K562 (cell line): ENCODE data around the gene DCAF11. TPM values are rescaled to one million over a fixed set of nuclear protein-coding genes. Genes with fewer than 3 reads are reported as not detected.

Experiments
- ASH1L ChIP-seq: fragments of 450-650 bp; IDR thresholded peaks from 2 replicates; pipeline ENCODE4 v1.6.1; 2018; ENCODE audit warnings: borderline replicate concordance, mild to moderate bottlenecking, low read depth; ENCODE audit not compliant: partially characterized antibody
- CBX5 ChIP-seq: IDR thresholded peaks from 2 replicates; pipeline ENCODE4 v1.6.1; 2014; ENCODE audit warnings: low read depth, borderline replicate concordance
- DMBX1 ChIP-seq: fragments of 250-450 bp; sonication (Bioruptor Pico); IDR thresholded peaks from 2 replicates; pipeline ENCODE4 v1.8.0; 2022; ENCODE audit warnings: inconsistent platforms, mild to moderate bottlenecking, moderate library complexity, borderline replicate concordance
- FOXP1 ChIP-seq: sonication (generic); formaldehyde crosslinking; IDR thresholded peaks from 2 replicates; pipeline ENCODE4 v1.8.0; 2022; ENCODE audit warnings: mild to moderate bottlenecking, missing genetic modification reagents
- GTF2F1 ChIP-seq: IDR thresholded peaks from 2 replicates; pipeline ENCODE4 v1.6.1; 2011; ENCODE audit warnings: low read depth, low read length, improper control_type of control experiment
- HDAC3 ChIP-seq: fragments of 450-650 bp; IDR thresholded peaks from 2 replicates; pipeline ENCODE4 v1.6.1; 2018; ENCODE audit warnings: borderline replicate concordance, mild to moderate bottlenecking, moderate library complexity; ENCODE audit not compliant: partially characterized antibody
- HDAC6 ChIP-seq: IDR thresholded peaks from 2 replicates; pipeline ENCODE4 v1.6.1; 2012; ENCODE audit warnings: low read depth, mild to moderate bottlenecking, control low read depth, inconsistent platforms, low read length, moderate library complexity
- HMG20B ChIP-seq: fragments of 250-450 bp; sonication (Bioruptor Pico); IDR thresholded peaks from 2 replicates; pipeline ENCODE4 v1.5.0; 2021; ENCODE audit warnings: mild to moderate bottlenecking
- HSF4 ChIP-seq: fragments of 250-450 bp; sonication (Bioruptor Pico); IDR thresholded peaks from 2 replicates; pipeline ENCODE4 v2.1.2; 2022; ENCODE audit warnings: mild to moderate bottlenecking, moderate library complexity, borderline replicate concordance
- MCM3 ChIP-seq: fragments of 450-650 bp; IDR thresholded peaks from 2 replicates; pipeline ENCODE4 v1.6.1; 2016
- MTA2 ChIP-seq: fragments of 450-650 bp; IDR thresholded peaks from 2 replicates; pipeline ENCODE4 v1.6.1; 2016; ENCODE audit warnings: low read depth
- NEUROD1 ChIP-seq: fragments of 150-350 bp; IDR thresholded peaks from 2 replicates; pipeline ENCODE4 v1.6.1; 2014; ENCODE audit warnings: borderline replicate concordance, low read length, low read depth; ENCODE audit not compliant: partially characterized antibody
- NR3C1 ChIP-seq: sonication (generic); formaldehyde crosslinking; IDR thresholded peaks from 2 replicates; pipeline ENCODE4 v1.8.1; 2022; ENCODE audit warnings: missing genetic modification reagents
- POLR2B ChIP-seq: fragments of 450-650 bp; IDR thresholded peaks from 2 replicates; pipeline ENCODE4 v1.6.1; 2018; ENCODE audit warnings: low read depth; ENCODE audit not compliant: partially characterized antibody
- RBM22 ChIP-seq: fragments of 200-400 bp; formaldehyde crosslinking; IDR thresholded peaks from 2 replicates; pipeline ENCODE4 v1.6.1; 2018; ENCODE audit warnings: low read length, low read depth; ENCODE audit not compliant: poor library complexity, severe bottlenecking
- SNRNP70 ChIP-seq: fragments of 200-400 bp; formaldehyde crosslinking; optimal IDR thresholded peaks from 2 replicates; pipeline ENCODE3; 2017; ENCODE audit warnings: low read depth, low read length
- TAF1 ChIP-seq: IDR thresholded peaks from 2 replicates; pipeline ENCODE4 v1.6.1; 2011; ENCODE audit warnings: mild to moderate bottlenecking, low read length, moderate library complexity; ENCODE audit not compliant: insufficient read depth, control insufficient read depth, severe bottlenecking; ENCODE audit errors: extremely low read depth
- TAF9B ChIP-seq: fragments of 450-650 bp; IDR thresholded peaks from 2 replicates; pipeline ENCODE4 v1.6.1; 2018; ENCODE audit warnings: mild to moderate bottlenecking; ENCODE audit not compliant: partially characterized antibody
- TGIF2 ChIP-seq: sonication (generic); formaldehyde crosslinking; IDR thresholded peaks from 2 replicates; pipeline ENCODE4 v1.8.1; 2022; ENCODE audit warnings: mild to moderate bottlenecking, missing genetic modification reagents, moderate library complexity
- ZNF436 ChIP-seq: fragments of 250-450, 450-650 bp; sonication (Bioruptor Pico); formaldehyde crosslinking; IDR thresholded peaks from 2 replicates; pipeline ENCODE4 v1.7.0; 2020; ENCODE audit warnings: mild to moderate bottlenecking
- ZNF518B ChIP-seq: fragments of 250-450 bp; sonication (Bioruptor Pico); IDR thresholded peaks from 2 replicates; pipeline ENCODE4 v1.5.0; 2021; ENCODE audit warnings: mild to moderate bottlenecking, moderate library complexity
- ZNF76 ChIP-seq: fragments of 250-450 bp; sonication (Bioruptor Pico); IDR thresholded peaks from 2 replicates; pipeline ENCODE4 v1.4.0; 2020; ENCODE audit warnings: mild to moderate bottlenecking, moderate library complexity, borderline replicate concordance
- polyA plus RNA-seq, 8 experiments: library from polyadenylated mRNA; depleted of rRNA in 4 of 8; stranded (reverse) in 5 of 8; unstranded in 3 of 8; fragments of >200 nt; fragmentation: Nextera tagmentation in 2 of 8; fragmentation: Illumina TruSeq in 1 of 8; extraction: Ambion mirVana in 2 of 8; extraction: Trizol in 1 of 8; gene quantifications; 2 replicates each; pipeline versions ENCODE4 v1.2.1 to v1.2.3, GENCODE V29; 2011 to 2014; ENCODE audit warnings: inconsistent platforms in 1 of 8, missing spikeins in 1 of 8
- total RNA-seq, 7 experiments: library from RNA; depleted of rRNA in 6 of 7; stranded (reverse); fragments of >200 nt in 6 of 7; fragmentation: Illumina TruSeq in 2 of 7; extraction: Trizol in 2 of 7; gene quantifications; 2 replicates each; pipeline versions ENCODE4 v1.2.1 to v1.2.3, GENCODE V29; 2011 to 2021; ENCODE audit warnings: low replicate concordance in 1 of 7
- TF ChIP-seq, protein P1 (sequence below): sonication (generic); formaldehyde crosslinking; IDR thresholded peaks from 2 replicates; pipeline ENCODE4 v1.9.0; 2022; ENCODE audit warnings: mild to moderate bottlenecking, missing genetic modification reagents
- TF ChIP-seq, protein P2 (sequence below): fragments of 200-800 bp; sonication (Bioruptor generic); IDR thresholded peaks from 2 replicates; pipeline ENCODE4 v1.6.1; 2017; ENCODE audit warnings: missing genetic modification characterization, missing compliant biosample characterization

Gene DCAF11
- total and polyA plus RNA-seq, 9 of the 15 experiments (the other 6 are each of a cell fraction or from before 2014, with no cell fraction given) = 8.5 to 46.2 (median 36.4) TPM

- TF ChIP-seq ZNF518B (CRISPR knock-in tag) (no peak), HMG20B (CRISPR knock-in tag) (peak; percentile 18; the same call in 1 of the 2 replicates), NR3C1 (CRISPR knock-in tag) (no peak), RBM22 (no peak), HDAC3 (no peak), ASH1L (no peak), TAF9B (peak; percentile 69), ZNF76 (no peak), CBX5 (no peak), HDAC6 (no peak), HSF4 (CRISPR knock-in tag) (no peak; the same call in 1 of the 2 replicates), DMBX1 (CRISPR knock-in tag) (no peak), NEUROD1 (peak; percentile 36), MCM3 (no peak), FOXP1 (CRISPR knock-in tag) (no peak), SNRNP70 (no peak), ZNF436 (no peak), TAF1 (peak; percentile 49), MTA2 (no peak), GTF2F1 (no peak), POLR2B (peak; percentile 92), TGIF2 (CRISPR knock-in tag) (no peak)
- TF ChIP-seq, protein P1, sequence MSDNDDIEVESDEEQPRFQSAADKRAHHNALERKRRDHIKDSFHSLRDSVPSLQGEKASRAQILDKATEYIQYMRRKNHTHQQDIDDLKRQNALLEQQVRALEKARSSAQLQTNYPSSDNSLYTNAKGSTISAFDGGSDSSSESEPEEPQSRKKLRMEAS (CRISPR knock-in tag) = no peak
- TF ChIP-seq, protein P2, sequence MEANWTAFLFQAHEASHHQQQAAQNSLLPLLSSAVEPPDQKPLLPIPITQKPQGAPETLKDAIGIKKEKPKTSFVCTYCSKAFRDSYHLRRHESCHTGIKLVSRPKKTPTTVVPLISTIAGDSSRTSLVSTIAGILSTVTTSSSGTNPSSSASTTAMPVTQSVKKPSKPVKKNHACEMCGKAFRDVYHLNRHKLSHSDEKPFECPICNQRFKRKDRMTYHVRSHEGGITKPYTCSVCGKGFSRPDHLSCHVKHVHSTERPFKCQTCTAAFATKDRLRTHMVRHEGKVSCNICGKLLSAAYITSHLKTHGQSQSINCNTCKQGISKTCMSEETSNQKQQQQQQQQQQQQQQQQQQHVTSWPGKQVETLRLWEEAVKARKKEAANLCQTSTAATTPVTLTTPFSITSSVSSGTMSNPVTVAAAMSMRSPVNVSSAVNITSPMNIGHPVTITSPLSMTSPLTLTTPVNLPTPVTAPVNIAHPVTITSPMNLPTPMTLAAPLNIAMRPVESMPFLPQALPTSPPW (CRISPR knock-in tag) = peak; percentile 90
Observed at GRCh38 chr14:24093901-24094840, 20.4 kb upstream of the DCAF11 start, which contains the start of gene PCK2 (continued).
